ENCODE results near the gene ITPKC.

Gene ITPKC

GRCh38 chr19:40690050-40690692 lies 26.7 kb upstream of the ITPKC start, which contains the start of gene NUMBL:
Gene NUMBL (minus strand): TSS chr19:40690651. CDS start chr19:40690483, 168 bp downstream.
- Histone ChIP-seq H3K27me3 (ENCODE audit: insufficient read depth, low read depth) (no peaks in the 10 kb centered on the region), H3K79me2 (ENCODE audit: insufficient read depth, low read depth) (0 out of 2 replicates have a peak, but pooled peaks cover 5% of the 10 kb centered on the region), H3K4me1 (ENCODE audit: low read depth, poor library complexity, severe bottlenecking) (peaks cover 26% of the 10 kb centered on the region), H3K36me3 (ENCODE audit: insufficient read depth) (no peaks in the 10 kb centered on the region), H3K27ac (peak within 1 kb of the TSS; percentile 89), H3K9ac (peak within 1 kb of the TSS; percentile 97), H2AFZ (ENCODE audit: low read depth) (peak within 1 kb of the TSS; percentile 68), H3K4me3 (IDR thresholded peaks at IDR 0.05; ENCODE audit: insufficient read depth, low read depth, low read length) (no peak within 1 kb of the TSS), H3K4me2 (peak within 1 kb of the TSS; percentile 84), H4K20me1 (ENCODE audit: insufficient read depth) (no peaks in the 10 kb centered on the region)
- TF ChIP-seq CTCF (conservative IDR thresholded peaks at IDR 0.05; ENCODE audit: low read depth, low read length) = no peak

GRCh38 chr19:40690693-40691420 lies 26.1 kb upstream of the ITPKC start:
- Histone ChIP-seq H3K36me3 (ENCODE audit: insufficient read depth) (no peaks in the 10 kb centered on the region), H3K27me3 (ENCODE audit: insufficient read depth, low read depth) (no peaks in the 10 kb centered on the region), H3K27ac (peak overlapping the region; percentile 89), H4K20me1 (ENCODE audit: insufficient read depth) (no peaks in the 10 kb centered on the region), H3K4me2 (peak overlapping the region; percentile 78), H2AFZ (ENCODE audit: low read depth) (peak overlapping the region; percentile 68), H3K9ac (peak overlapping the region; percentile 97), H3K4me3 (IDR thresholded peaks at IDR 0.05; ENCODE audit: insufficient read depth, low read depth, low read length) (no peak overlapping the region), H3K79me2 (ENCODE audit: insufficient read depth, low read depth) (0 out of 2 replicates have a peak, but pooled peaks cover 5% of the 10 kb centered on the region), H3K4me1 (ENCODE audit: low read depth, poor library complexity, severe bottlenecking) (peaks cover 26% of the 10 kb centered on the region)
- TF ChIP-seq CTCF (conservative IDR thresholded peaks at IDR 0.05; ENCODE audit: low read depth, low read length) = no peak

GRCh38 chr19:40691421-40692211 lies 25.3 kb upstream of the ITPKC start:
- Histone ChIP-seq H2AFZ (ENCODE audit: low read depth) (peak overlapping the region; percentile 68; the same call in 1 of the 2 replicates), H3K27ac (peak overlapping the region; percentile 89), H3K36me3 (ENCODE audit: insufficient read depth) (no peaks in the 10 kb centered on the region), H3K4me2 (peak overlapping the region; percentile 78), H3K27me3 (ENCODE audit: insufficient read depth, low read depth) (no peaks in the 10 kb centered on the region), H3K4me3 (IDR thresholded peaks at IDR 0.05; ENCODE audit: insufficient read depth, low read depth, low read length) (no peak overlapping the region), H3K9ac (peak overlapping the region; percentile 97), H3K79me2 (ENCODE audit: insufficient read depth, low read depth) (0 out of 2 replicates have a peak, but pooled peaks cover 5% of the 10 kb centered on the region), H3K4me1 (ENCODE audit: low read depth, poor library complexity, severe bottlenecking) (peaks cover 26% of the 10 kb centered on the region), H4K20me1 (ENCODE audit: insufficient read depth) (no peaks in the 10 kb centered on the region)
- no peak for TF ChIP-seq CTCF (conservative IDR thresholded peaks at IDR 0.05; ENCODE audit: low read depth, low read length)

- no peaks in the 10 kb centered on the region for H3K36me3 ChIP-seq (ENCODE audit: insufficient read depth)
- H3K79me2 ChIP-seq (ENCODE audit: insufficient read depth, low read depth) = 0 out of 2 replicates have a peak, but pooled peaks cover 5% of the 10 kb centered on the region
- no peak overlapping the region for H3K4me3 ChIP-seq (IDR thresholded peaks at IDR 0.05; ENCODE audit: insufficient read depth, low read depth, low read length)
- no peaks in the 10 kb centered on the region for H3K27me3 ChIP-seq (ENCODE audit: insufficient read depth, low read depth)
- peaks cover 26% of the 10 kb centered on the region for H3K4me1 ChIP-seq (ENCODE audit: low read depth, poor library complexity, severe bottlenecking)
- no peaks in the 10 kb centered on the region for H4K20me1 ChIP-seq (ENCODE audit: insufficient read depth)
- H2AFZ ChIP-seq (ENCODE audit: low read depth) = no peak overlapping the region
- no peak overlapping the region for H3K27ac ChIP-seq
- no peak overlapping the region for H3K9ac ChIP-seq
- no peak overlapping the region for H3K4me2 ChIP-seq
- no peak for TF ChIP-seq CTCF (conservative IDR thresholded peaks at IDR 0.05; ENCODE audit: low read depth, low read length)
These were observed 24.7 kb upstream of the ITPKC start for GRCh38 chr19:40692212-40692551.
